Dermis microvascular lymphatic vessel endothelial cell (primary cell): ENCODE results near the gene RPRD1B. TPM values are rescaled to one million over a fixed set of nuclear protein-coding genes. Genes with fewer than 3 reads are reported as not detected.
A peak's percentile ranks its signal among the peaks of the same experiment; 100 is the strongest.

ENCODE experiments used
- DNase-seq, 2 donors: peaks; one replicate each; pipeline versions ENCODE4 v3.0.0 to v3.0.0-alpha.2; 2010; ENCODE audit warnings: low read depth in 2 of 2
- total RNA-seq: library from RNA; depleted of rRNA; stranded (reverse); fragments of >200 nt; gene quantifications from 2 replicates; pipeline ENCODE4 v1.2.1, GENCODE V29; 2014

The RPRD1B gene
- 11.9 and 15.6 TPM in 2 replicates for total RNA-seq

GRCh38 chr20:38033330-38034107 lies at the start of gene RPRD1B, which contains the start of gene TTI1:
Gene RPRD1B, plus strand, starts transcription at chr20:38033746. Its CDS starts 202 bp downstream, at chr20:38033948.
Gene TTI1, minus strand, starts transcription at chr20:38033456. Its CDS starts 19,640 bp downstream, at chr20:38013816.
- peak; percentile 77 to 90 for DNase-seq

GRCh38 chr20:37984018-37984785 lies 49.3 kb upstream of the RPRD1B start:
- no peak for DNase-seq

GRCh38 chr20:37986044-37986858 lies 47.3 kb upstream of the RPRD1B start:
- no peak for DNase-seq

- no peak for DNase-seq
These were observed 46.5 kb upstream of the RPRD1B start for GRCh38 chr20:37986873-37987601.

GRCh38 chr20:37987602-37988290 lies 45.8 kb upstream of the RPRD1B start:
- no peak for DNase-seq

- no peak for DNase-seq
These were observed 45.1 kb upstream of the RPRD1B start for GRCh38 chr20:37988306-37988954.

- peak in 1 of 2 donors; percentile 62 for DNase-seq
These were observed 43.8 kb upstream of the RPRD1B start for GRCh38 chr20:37989601-37990295.

GRCh38 chr20:37990571-37991151 lies 42.9 kb upstream of the RPRD1B start:
- DNase-seq: peak; percentile 11 to 66

- no peak for DNase-seq
These were observed 42.2 kb upstream of the RPRD1B start for GRCh38 chr20:37991157-37991866.

- no peak for DNase-seq
These were observed 41.6 kb upstream of the RPRD1B start for GRCh38 chr20:37991908-37992307.

- DNase-seq: peak; percentile 7 to 40
These were observed 40.6 kb upstream of the RPRD1B start for GRCh38 chr20:37992802-37993409.

- DNase-seq: peak in 1 of 2 donors; percentile 23
These were observed 39.0 kb upstream of the RPRD1B start for GRCh38 chr20:37994512-37994911.

- DNase-seq: no peak
These were observed 37.5 kb upstream of the RPRD1B start for GRCh38 chr20:37995856-37996605.

- DNase-seq: no peak
These were observed 36.0 kb upstream of the RPRD1B start for GRCh38 chr20:37997516-37997915.

GRCh38 chr20:37999526-38000263 lies 33.9 kb upstream of the RPRD1B start:
- DNase-seq: no peak

GRCh38 chr20:38000293-38000692 lies 33.3 kb upstream of the RPRD1B start:
- no peak for DNase-seq
